IMR-90 (cell line): Measurements from ENCODE around the gene STX4. TPM values are rescaled to one million over a fixed set of nuclear protein-coding genes. Genes with fewer than 3 reads are reported as not detected.

Experiments used
- ATAC-seq: fragments of 200-7000 bp; cut with Tn5 transposase; 2 replicates; pipeline ENCODE4 v1.9.1; 2020; ENCODE audit warnings: low read depth, mild to moderate bottlenecking, moderate library complexity
- BruUV-seq: library from RNA; stranded (reverse); fragments of 400-500 nt; replicated peaks from 2 replicates; lab custom pipeline; 2021; lab: Mats Ljungman, UMichigan
- CTCF ChIA-PET: fragments of 300-600 bp; formaldehyde crosslinking; extraction: SDS; loops from one replicate; lab custom pipeline; 2021; ENCODE audit warnings: antibody characterized with exemption; lab: Yijun Ruan, JAX
- POLR2A ChIA-PET: fragments of 300-600 bp; sonication (Branson Sonifier 250); formaldehyde crosslinking; loops from one replicate; lab custom pipeline; 2022; ENCODE audit warnings: antibody characterized with exemption; ENCODE audit not compliant: unreplicated experiment; lab: Charles Lee
- DNase-seq: peaks from one replicate; pipeline ENCODE4 v3.0.0; 2013
- H2AFZ ChIP-seq: replicated peaks from 2 replicates; pipeline ENCODE3; 2013; ENCODE audit warnings: low read length, mild to moderate bottlenecking; ENCODE audit not compliant: poor library complexity
- H2AK5ac ChIP-seq: 2 replicates; pipeline ENCODE4 v1.6.1; 2013; ENCODE audit warnings: low read depth, low read length, inconsistent platforms
- H2AK9ac ChIP-seq: replicated peaks from 2 replicates; pipeline ENCODE3; 2013; ENCODE audit warnings: mild to moderate bottlenecking, low read depth, low read length, moderate library complexity; ENCODE audit not compliant: poor library complexity
- H2BK120ac ChIP-seq: 2 replicates; pipeline ENCODE4 v1.6.1; 2013; ENCODE audit warnings: low read depth, low read length, inconsistent platforms
- H2BK15ac ChIP-seq: 3 replicates; pipeline ENCODE4 v1.6.1; 2013; ENCODE audit warnings: low read depth, low read length, inconsistent platforms
- H2BK20ac ChIP-seq: 2 replicates; pipeline ENCODE4 v1.6.1; 2013; ENCODE audit warnings: low read depth, mild to moderate bottlenecking, inconsistent platforms, low read length, moderate library complexity
- H2BK5ac ChIP-seq: 2 replicates; pipeline ENCODE4 v1.6.1; 2013; ENCODE audit warnings: mild to moderate bottlenecking, low read depth, low read length, inconsistent platforms; ENCODE audit not compliant: poor library complexity, severe bottlenecking
- H3K14ac ChIP-seq: replicated peaks from 2 replicates; pipeline ENCODE4 v1.6.1; 2013; ENCODE audit warnings: low read depth, low read length, inconsistent platforms
- H3K18ac ChIP-seq: 2 replicates; pipeline ENCODE4 v1.6.1; 2013; ENCODE audit warnings: low read depth, low read length, control low read depth
- H3K23ac ChIP-seq: 2 replicates; pipeline ENCODE4 v1.6.1; 2013; ENCODE audit warnings: low read depth, low read length, inconsistent platforms
- H3K27ac ChIP-seq: 2 replicates; pipeline ENCODE4 v1.5.1; 2013; ENCODE audit warnings: mild to moderate bottlenecking, control low read depth, low read length; ENCODE audit not compliant: insufficient read depth
- H3K27me3 ChIP-seq: 2 replicates; pipeline ENCODE4 v1.6.1; 2013; ENCODE audit warnings: low read length; ENCODE audit not compliant: control insufficient read depth, insufficient read depth
- H3K36me3 ChIP-seq: 2 replicates; pipeline ENCODE4 v1.6.1; 2013; ENCODE audit warnings: low read length, mixed read lengths; ENCODE audit not compliant: control insufficient read depth, insufficient read depth
- H3K4ac ChIP-seq: 2 replicates; pipeline ENCODE4 v1.6.1; 2013; ENCODE audit warnings: low read depth, low read length, inconsistent platforms
- H3K4me1 ChIP-seq: 2 replicates; pipeline ENCODE4 v1.6.1; 2013; ENCODE audit warnings: low read length, mixed read lengths; ENCODE audit not compliant: control insufficient read depth, insufficient read depth
- H3K4me2 ChIP-seq: 2 replicates; pipeline ENCODE4 v1.6.1; 2013; ENCODE audit warnings: low read depth, mild to moderate bottlenecking, control low read depth, low read length, moderate library complexity
- H3K4me3 ChIP-seq: 2 replicates; pipeline ENCODE4 v1.5.1; 2013; ENCODE audit warnings: low read depth, mild to moderate bottlenecking, control low read depth, low read length, moderate library complexity; ENCODE audit not compliant: insufficient read depth
- H3K56ac ChIP-seq: 2 replicates; pipeline ENCODE4 v1.6.1; 2013; ENCODE audit warnings: low read length, inconsistent platforms; ENCODE audit not compliant: insufficient read depth; ENCODE audit errors: extremely low read depth
- H3K79me1 ChIP-seq, 2 experiments: 2 replicates each; pipeline ENCODE4 v1.6.1; 2013; ENCODE audit warnings: low read length in 2 of 2, inconsistent platforms in 1 of 2, low read depth in 1 of 2
- H3K9ac ChIP-seq: 2 replicates; pipeline ENCODE4 v1.6.1; 2013; ENCODE audit warnings: low read depth, low read length, control low read depth
- H3K9me1 ChIP-seq: 2 replicates; pipeline ENCODE4 v1.6.1; 2013; ENCODE audit warnings: low read length, inconsistent platforms; ENCODE audit not compliant: insufficient read depth
- H3K9me3 ChIP-seq: 2 replicates; pipeline ENCODE4 v1.6.1; 2013; ENCODE audit warnings: low read length; ENCODE audit not compliant: control insufficient read depth, insufficient read depth
- H4K20me1 ChIP-seq: 2 replicates; pipeline ENCODE4 v1.6.1; 2013; ENCODE audit warnings: low read length, inconsistent platforms; ENCODE audit not compliant: insufficient read depth
- H4K5ac ChIP-seq: 2 replicates; pipeline ENCODE4 v1.6.1; 2013; ENCODE audit warnings: mild to moderate bottlenecking, low read depth, low read length, control low read depth
- H4K8ac ChIP-seq, 2 experiments: 2 replicates each; pipeline ENCODE4 v1.6.1; 2013; ENCODE audit warnings: low read depth in 2 of 2, low read length in 2 of 2, control low read depth in 1 of 2, inconsistent platforms in 1 of 2
- H4K91ac ChIP-seq: 2 replicates; pipeline ENCODE4 v1.6.1; 2013; ENCODE audit warnings: low read depth, low read length, inconsistent platforms; ENCODE audit not compliant: insufficient read depth
- CEBPB ChIP-seq: IDR thresholded peaks from 2 replicates; pipeline ENCODE4 v1.6.1; 2012; ENCODE audit warnings: low read depth, low read length, improper control_type of control experiment
- CHD1 ChIP-seq: IDR thresholded peaks from 2 replicates; pipeline ENCODE4 v1.6.1; 2012; ENCODE audit warnings: low read depth, low read length, improper control_type of control experiment
- MAFK ChIP-seq: IDR thresholded peaks from 2 replicates; pipeline ENCODE4 v1.6.1; 2012; ENCODE audit warnings: low read depth, low read length, improper control_type of control experiment
- MAZ ChIP-seq: IDR thresholded peaks from 2 replicates; pipeline ENCODE4 v1.6.1; 2012; ENCODE audit warnings: low read depth, mild to moderate bottlenecking, low read length, improper control_type of control experiment, moderate library complexity, borderline replicate concordance
- MXI1 ChIP-seq: IDR thresholded peaks from 2 replicates; pipeline ENCODE4 v1.6.1; 2012; ENCODE audit warnings: low read depth, mild to moderate bottlenecking, low read length, moderate library complexity, borderline replicate concordance
- NFE2L2 ChIP-seq: fragments of 150-350 bp; IDR thresholded peaks from 2 replicates; pipeline ENCODE4 v1.6.1; 2016; ENCODE audit warnings: low read depth, mild to moderate bottlenecking, low read length
- POLR2A ChIP-seq: IDR thresholded peaks from 2 replicates; pipeline ENCODE4 v1.6.1; 2012; ENCODE audit warnings: mild to moderate bottlenecking, low read depth, low read length
- RAD21 ChIP-seq: IDR thresholded peaks from 2 replicates; pipeline ENCODE4 v1.6.1; 2012; ENCODE audit warnings: low read length, improper control_type of control experiment
- RFX5 ChIP-seq: IDR thresholded peaks from 2 replicates; pipeline ENCODE4 v1.8.0; 2012; ENCODE audit warnings: low read depth, mild to moderate bottlenecking, low read length, moderate library complexity
- SMC3 ChIP-seq: fragments of 150-350 bp; IDR thresholded peaks from 2 replicates; pipeline ENCODE4 v1.6.1; 2016; ENCODE audit warnings: low read depth, mild to moderate bottlenecking, antibody characterized with exemption, low read length, moderate library complexity
- WGBS, 2 experiments: methylation state at CpG; one replicate each; pipeline versions ENCODE4 v1.1.5 to v1.1.7; 2013; ENCODE audit warnings: missing lambda C conversion rate in 2 of 2; ENCODE audit not compliant: insufficient read length in 1 of 2; ENCODE audit errors: extremely low coverage in 2 of 2; 5-methylcytosine and 5-hydroxymethylcytosine counted together
- dilution Hi-C: fragments of 300-500 bp; cut with HindIII; formaldehyde crosslinking; loops from one replicate; pipeline ENCODE4 v1.14.3; 2018; ENCODE audit warnings: low sequenced_read_pairs; ENCODE audit not compliant: unreplicated experiment
- in situ Hi-C: fragments of 300-500 bp; cut with MboI; formaldehyde crosslinking; loops from 3 replicates; pipeline ENCODE4 v1.14.3; 2019; ENCODE audit warnings: low sequenced_read_pairs, inconsistent platforms, mixed read lengths
- intact Hi-C: fragments of 100-400 bp; cut with micrococcal nuclease; formaldehyde crosslinking; loops from 2 replicates; pipeline ENCODE4 v1.10.0; 2022
- polyA plus RNA-seq, 3 experiments: library from polyadenylated mRNA; depleted of rRNA; stranded (reverse); fragments of >200 nt; gene quantifications; 2 replicates each; pipeline ENCODE4 v1.2.3, GENCODE V29; 2012; ENCODE audit warnings: low replicate concordance in 1 of 3
- total RNA-seq: library from RNA; depleted of rRNA; stranded (reverse); fragments of >200 nt; gene quantifications from 2 replicates; pipeline ENCODE4 v1.2.3, GENCODE V29; 2012
- TF ChIP-seq, protein P1 (sequence below): fragments of 150-350 bp; IDR thresholded peaks from 2 replicates; pipeline ENCODE4 v1.6.1; 2017; ENCODE audit warnings: mild to moderate bottlenecking, antibody characterized with exemption, low read length, low read depth
- TF ChIP-seq, protein P2 (sequence below): fragments of 150-350 bp; IDR thresholded peaks from 2 replicates; pipeline ENCODE4 v1.6.1; 2016; ENCODE audit warnings: low read depth, mild to moderate bottlenecking, low read length, moderate library complexity, borderline replicate concordance
- TF ChIP-seq, protein P3 (sequence below): conservative IDR thresholded peaks from 2 replicates; pipeline ENCODE4 v1.5.1; 2012; ENCODE audit warnings: mild to moderate bottlenecking, low read depth, low read length, improper control_type of control experiment

The STX4 gene
- total and polyA plus RNA-seq, 2 of the 4 experiments (the other 2 are of a cell fraction): 23.5 to 67.9 TPM

DNA sequence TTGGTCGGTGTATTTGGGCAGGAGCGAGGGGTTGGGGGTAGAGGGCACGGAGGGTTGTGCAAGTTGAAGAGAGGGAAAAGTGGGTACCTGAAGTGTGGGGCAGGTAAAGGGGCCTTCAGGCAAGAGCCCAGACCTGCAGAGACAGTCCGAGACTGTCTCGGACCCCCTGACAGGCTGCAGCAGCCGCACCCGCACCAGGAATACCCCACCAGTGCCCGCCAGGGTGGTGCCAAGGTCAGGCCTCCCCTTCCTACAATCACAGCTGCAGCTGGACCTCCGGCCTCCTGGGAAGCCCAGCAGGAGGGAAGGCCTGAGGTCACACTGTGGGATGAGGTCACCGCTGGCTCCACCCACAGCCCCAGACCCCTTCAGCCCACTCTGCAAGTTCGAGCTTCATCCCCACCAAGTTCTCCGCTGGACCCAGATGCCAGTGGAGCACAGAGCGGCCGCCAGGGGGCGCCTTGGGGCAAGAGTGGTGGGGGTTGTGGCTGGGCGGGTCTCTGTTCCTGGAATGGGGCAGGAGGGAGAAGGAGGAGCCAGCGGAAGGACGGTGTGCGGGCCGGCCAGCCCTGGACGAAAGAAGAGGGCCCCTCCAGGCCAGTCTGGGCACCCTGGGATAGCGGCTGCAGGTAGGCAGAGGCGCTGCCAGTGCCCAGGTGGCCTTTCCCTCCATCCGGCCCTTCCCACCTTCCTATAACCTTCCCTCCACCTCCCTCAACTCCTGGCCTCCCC, 48.5 kb upstream of the STX4 start, which contains the start of gene HSD3B7:
Gene HSD3B7 (plus strand): TSS at position 539 of the 732 bp plus-strand sequence. CDS start 452 bp downstream, outside the sequence.
- H2BK5ac ChIP-seq: peak within 1 kb of the TSS; percentile 63
- H3K4ac ChIP-seq: peak within 1 kb of the TSS; percentile 94
- peak within 1 kb of the TSS; percentile 40 for H3K27ac ChIP-seq
- H3K23ac ChIP-seq: peak within 1 kb of the TSS; percentile 80; the same call in 1 of the 2 replicates
- peak within 1 kb of the TSS; percentile 47 for H3K4me3 ChIP-seq
- no peak within 1 kb of the TSS for H3K56ac ChIP-seq
- 0 out of 2 replicates have a peak within 1 kb of the TSS, but pooled peaks have one; percentile 1 for H2BK20ac ChIP-seq
- dilution Hi-C loops: no loop called here
- peaks cover 8% of the 10 kb centered on the region for H3K4me1 ChIP-seq
- H4K8ac ChIP-seq: peak within 1 kb of the TSS; percentile 75 to 98
- CTCF ChIA-PET: interaction anchor here (0.5 to 1.0 kb wide), 4 partner anchors 14 to 158 kb away, joined by 3 to 4 read pairs (median 3); no protein-coding TSS in a partner anchor
- 17 to 100% methylated on average over 2 to 9 of the region's 24 CpGs for WGBS, 2 experiments
- peaks cover 0 to 16% of the 10 kb centered on the region in 2 experiments; a peak in 2 of 4 replicates for H3K79me1 ChIP-seq
- no peaks in the 10 kb centered on the region for H3K9me3 ChIP-seq
- in situ Hi-C loops: loop anchor here (10.0 to 25.0 kb wide), 3 partner anchors 100 to 880 kb away; partner anchors contain the start of gene PRSS53
- H3K27me3 ChIP-seq: no peaks in the 10 kb centered on the region
- H3K4me2 ChIP-seq: peak within 1 kb of the TSS; percentile 85
- no peaks in the 10 kb centered on the region; the same call in none of the 2 replicates for H3K9me1 ChIP-seq
- peaks cover 32% of the 10 kb centered on the region for H3K36me3 ChIP-seq
- peak within 1 kb of the TSS; percentile 94 for H4K91ac ChIP-seq
- peak within 1 kb of the TSS; percentile 80 for H4K5ac ChIP-seq
- H2BK120ac ChIP-seq: peak within 1 kb of the TSS; percentile 32; the same call in 1 of the 2 replicates
- POLR2A ChIA-PET: interaction anchor here (1.0 to 1.6 kb wide), 2 partner anchors 89 to 157 kb away, joined by 3 to 6 read pairs; partner anchors contain the start of genes ZNF646 and ZNF668
- intact Hi-C loops: loop anchor here (1.0 to 2.0 kb wide), 4 partner anchors 48 to 157 kb away; partner anchors contain the start of genes STX4, VKORC1, ZNF646 and ZNF668
- H3K9ac ChIP-seq: peak within 1 kb of the TSS; percentile 56
- H3K14ac ChIP-seq: peak within 1 kb of the TSS; percentile 91; the same call in 1 of the 2 replicates
- peak within 1 kb of the TSS; percentile 78 for H2AK5ac ChIP-seq
- no TSS peak for BruUV-seq
- H2AK9ac ChIP-seq: peak within 1 kb of the TSS; percentile 98
- peak within 1 kb of the TSS; percentile 29 for H3K18ac ChIP-seq
- ATAC-seq (peak; percentile 94), DNase-seq (peak; percentile 68)
- no peaks in the 10 kb centered on the region for H4K20me1 ChIP-seq
- peak within 1 kb of the TSS; percentile 58; the same call in 1 of the 3 replicates for H2BK15ac ChIP-seq
- H2AFZ ChIP-seq: peak within 1 kb of the TSS; percentile 93
- TF ChIP-seq RAD21 (peak; percentile 89), MXI1 (no peak), CEBPB (no peak), RFX5 (no peak), CHD1 (no peak), MAZ (peak; percentile 94), POLR2A (peak; percentile 36; the same call in 1 of the 2 replicates), SMC3 (peak; percentile 99), MAFK (no peak), NFE2L2 (no peak)
- TF ChIP-seq, protein P1, sequence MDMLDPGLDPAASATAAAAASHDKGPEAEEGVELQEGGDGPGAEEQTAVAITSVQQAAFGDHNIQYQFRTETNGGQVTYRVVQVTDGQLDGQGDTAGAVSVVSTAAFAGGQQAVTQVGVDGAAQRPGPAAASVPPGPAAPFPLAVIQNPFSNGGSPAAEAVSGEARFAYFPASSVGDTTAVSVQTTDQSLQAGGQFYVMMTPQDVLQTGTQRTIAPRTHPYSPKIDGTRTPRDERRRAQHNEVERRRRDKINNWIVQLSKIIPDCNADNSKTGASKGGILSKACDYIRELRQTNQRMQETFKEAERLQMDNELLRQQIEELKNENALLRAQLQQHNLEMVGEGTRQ: no peak
- TF ChIP-seq, protein P2, sequence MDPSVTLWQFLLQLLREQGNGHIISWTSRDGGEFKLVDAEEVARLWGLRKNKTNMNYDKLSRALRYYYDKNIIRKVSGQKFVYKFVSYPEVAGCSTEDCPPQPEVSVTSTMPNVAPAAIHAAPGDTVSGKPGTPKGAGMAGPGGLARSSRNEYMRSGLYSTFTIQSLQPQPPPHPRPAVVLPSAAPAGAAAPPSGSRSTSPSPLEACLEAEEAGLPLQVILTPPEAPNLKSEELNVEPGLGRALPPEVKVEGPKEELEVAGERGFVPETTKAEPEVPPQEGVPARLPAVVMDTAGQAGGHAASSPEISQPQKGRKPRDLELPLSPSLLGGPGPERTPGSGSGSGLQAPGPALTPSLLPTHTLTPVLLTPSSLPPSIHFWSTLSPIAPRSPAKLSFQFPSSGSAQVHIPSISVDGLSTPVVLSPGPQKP: no peak
- TF ChIP-seq, protein P3, sequence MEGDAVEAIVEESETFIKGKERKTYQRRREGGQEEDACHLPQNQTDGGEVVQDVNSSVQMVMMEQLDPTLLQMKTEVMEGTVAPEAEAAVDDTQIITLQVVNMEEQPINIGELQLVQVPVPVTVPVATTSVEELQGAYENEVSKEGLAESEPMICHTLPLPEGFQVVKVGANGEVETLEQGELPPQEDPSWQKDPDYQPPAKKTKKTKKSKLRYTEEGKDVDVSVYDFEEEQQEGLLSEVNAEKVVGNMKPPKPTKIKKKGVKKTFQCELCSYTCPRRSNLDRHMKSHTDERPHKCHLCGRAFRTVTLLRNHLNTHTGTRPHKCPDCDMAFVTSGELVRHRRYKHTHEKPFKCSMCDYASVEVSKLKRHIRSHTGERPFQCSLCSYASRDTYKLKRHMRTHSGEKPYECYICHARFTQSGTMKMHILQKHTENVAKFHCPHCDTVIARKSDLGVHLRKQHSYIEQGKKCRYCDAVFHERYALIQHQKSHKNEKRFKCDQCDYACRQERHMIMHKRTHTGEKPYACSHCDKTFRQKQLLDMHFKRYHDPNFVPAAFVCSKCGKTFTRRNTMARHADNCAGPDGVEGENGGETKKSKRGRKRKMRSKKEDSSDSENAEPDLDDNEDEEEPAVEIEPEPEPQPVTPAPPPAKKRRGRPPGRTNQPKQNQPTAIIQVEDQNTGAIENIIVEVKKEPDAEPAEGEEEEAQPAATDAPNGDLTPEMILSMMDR: peak; percentile 91
